ENCODE data around the gene CLMP. TPM values are rescaled to one million over a fixed set of nuclear protein-coding genes. Genes with fewer than 3 reads are reported as not detected.

The CLMP gene
- total and polyA plus RNA-seq, 4 donors, result 12.9 to 33.8 (median 21.4) TPM

- H3K4me1 ChIP-seq (ENCODE audit: control insufficient read depth, insufficient read depth, low read length), result no peaks in the 10 kb centered on the region
- H3K36me3 ChIP-seq (ENCODE audit: control insufficient read depth, insufficient read depth, low read length), result no peaks in the 10 kb centered on the region
- H3K27ac ChIP-seq (ENCODE audit: low read depth, low read length), result no peak overlapping the region
- WGBS (ENCODE audit: insufficient coverage), result 83% methylated on average over 2 of the region's 3 CpGs
- H3K9me3 ChIP-seq (ENCODE audit: control insufficient read depth, insufficient read depth, low read length), result no peaks in the 10 kb centered on the region
- no peak overlapping the region for H3K4me3 ChIP-seq (ENCODE audit: low read depth, low read length)
- DNase-seq (ENCODE audit: low read depth in 4 of 6, low spot score in 6 of 6), result no peak
- H3K27me3 ChIP-seq (ENCODE audit: control insufficient read depth, insufficient read depth, low read length), result no peaks in the 10 kb centered on the region
Measured at GRCh38 chr11:123233975-123234334, 38.9 kb upstream of the CLMP start.

- H3K27ac ChIP-seq (ENCODE audit: low read depth, low read length), result no peak overlapping the region
Measured at GRCh38 chr11:123233280-123233974, 38.4 kb upstream of the CLMP start.

GRCh38 chr11:123231777-123232176, 36.7 kb upstream of the CLMP start:
- Histone ChIP-seq H3K4me1 (ENCODE audit: control insufficient read depth, insufficient read depth, low read length) (no peaks in the 10 kb centered on the region), H3K27ac (ENCODE audit: low read depth, low read length) (no peak overlapping the region), H3K4me3 (ENCODE audit: low read depth, low read length) (no peak overlapping the region), H3K36me3 (ENCODE audit: control insufficient read depth, insufficient read depth, low read length) (no peaks in the 10 kb centered on the region), H3K27me3 (ENCODE audit: control insufficient read depth, insufficient read depth, low read length) (no peaks in the 10 kb centered on the region), H3K9me3 (ENCODE audit: control insufficient read depth, insufficient read depth, low read length) (no peaks in the 10 kb centered on the region)
- DNase-seq (ENCODE audit: low read depth in 4 of 6, low spot score in 6 of 6), result peak in 1 of 6 donors; percentile 92
- WGBS (ENCODE audit: insufficient coverage), result 75% methylated on average over 1 of the region's 3 CpGs

More at GRCh38 chr11:123233280-123233974, 38.4 kb upstream of the CLMP start:
- no peak overlapping the region for H3K4me3 ChIP-seq (ENCODE audit: low read depth, low read length)
- H3K9me3 ChIP-seq (ENCODE audit: control insufficient read depth, insufficient read depth, low read length), result no peaks in the 10 kb centered on the region
- no peaks in the 10 kb centered on the region for H3K4me1 ChIP-seq (ENCODE audit: control insufficient read depth, insufficient read depth, low read length)
- DNase-seq (ENCODE audit: low read depth in 4 of 6, low spot score in 6 of 6), result peak in 2 of 6 donors; percentile 67 to 80
- WGBS (ENCODE audit: insufficient coverage), result 49% methylated on average over 3 of the region's 6 CpGs
- H3K36me3 ChIP-seq (ENCODE audit: control insufficient read depth, insufficient read depth, low read length), result no peaks in the 10 kb centered on the region
- H3K27me3 ChIP-seq (ENCODE audit: control insufficient read depth, insufficient read depth, low read length), result no peaks in the 10 kb centered on the region

- H3K9me3 ChIP-seq (ENCODE audit: control insufficient read depth, insufficient read depth, low read length), result no peaks in the 10 kb centered on the region
- H3K27me3 ChIP-seq (ENCODE audit: control insufficient read depth, insufficient read depth, low read length), result no peaks in the 10 kb centered on the region
- no peaks in the 10 kb centered on the region for H3K4me1 ChIP-seq (ENCODE audit: control insufficient read depth, insufficient read depth, low read length)
- DNase-seq (ENCODE audit: low read depth in 4 of 6, low spot score in 6 of 6), result no peak
- no peak overlapping the region for H3K4me3 ChIP-seq (ENCODE audit: low read depth, low read length)
- 68% methylated on average over 4 of the region's 6 CpGs for WGBS (ENCODE audit: insufficient coverage)
- no peaks in the 10 kb centered on the region for H3K36me3 ChIP-seq (ENCODE audit: control insufficient read depth, insufficient read depth, low read length)
- no peak overlapping the region for H3K27ac ChIP-seq (ENCODE audit: low read depth, low read length)
Measured at GRCh38 chr11:123231256-123231655, 36.2 kb upstream of the CLMP start.

DNA sequence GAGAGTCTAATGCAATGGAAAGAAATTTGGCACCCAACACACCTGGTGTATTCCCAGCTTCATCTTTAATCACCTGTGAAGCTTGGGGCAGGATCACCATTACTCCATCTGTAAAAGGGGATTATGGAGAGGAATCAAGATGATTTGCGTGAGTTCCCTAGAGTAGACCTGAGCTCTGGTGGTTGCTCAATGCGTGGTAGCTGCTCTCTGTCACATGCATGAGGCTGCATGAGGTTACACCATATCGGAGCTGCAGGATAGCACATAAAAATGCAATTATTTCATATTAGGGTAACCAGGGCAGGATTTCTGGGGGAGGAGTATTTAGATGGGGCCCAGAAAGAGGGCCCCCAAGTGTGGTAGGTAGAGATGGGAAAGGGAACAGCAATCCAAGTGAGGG, 35.3 kb upstream of the CLMP start:
- no CpG with 5 or more reads among the region's 3 CpGs for WGBS (ENCODE audit: insufficient coverage)
- Histone ChIP-seq H3K36me3 (ENCODE audit: control insufficient read depth, insufficient read depth, low read length) (no peaks in the 10 kb centered on the region), H3K4me3 (ENCODE audit: low read depth, low read length) (no peak overlapping the region), H3K27ac (ENCODE audit: low read depth, low read length) (no peak overlapping the region), H3K9me3 (ENCODE audit: control insufficient read depth, insufficient read depth, low read length) (no peaks in the 10 kb centered on the region), H3K27me3 (ENCODE audit: control insufficient read depth, insufficient read depth, low read length) (no peaks in the 10 kb centered on the region), H3K4me1 (ENCODE audit: control insufficient read depth, insufficient read depth, low read length) (no peaks in the 10 kb centered on the region)
- DNase-seq (ENCODE audit: low read depth in 4 of 6, low spot score in 6 of 6), result no peak

DNA sequence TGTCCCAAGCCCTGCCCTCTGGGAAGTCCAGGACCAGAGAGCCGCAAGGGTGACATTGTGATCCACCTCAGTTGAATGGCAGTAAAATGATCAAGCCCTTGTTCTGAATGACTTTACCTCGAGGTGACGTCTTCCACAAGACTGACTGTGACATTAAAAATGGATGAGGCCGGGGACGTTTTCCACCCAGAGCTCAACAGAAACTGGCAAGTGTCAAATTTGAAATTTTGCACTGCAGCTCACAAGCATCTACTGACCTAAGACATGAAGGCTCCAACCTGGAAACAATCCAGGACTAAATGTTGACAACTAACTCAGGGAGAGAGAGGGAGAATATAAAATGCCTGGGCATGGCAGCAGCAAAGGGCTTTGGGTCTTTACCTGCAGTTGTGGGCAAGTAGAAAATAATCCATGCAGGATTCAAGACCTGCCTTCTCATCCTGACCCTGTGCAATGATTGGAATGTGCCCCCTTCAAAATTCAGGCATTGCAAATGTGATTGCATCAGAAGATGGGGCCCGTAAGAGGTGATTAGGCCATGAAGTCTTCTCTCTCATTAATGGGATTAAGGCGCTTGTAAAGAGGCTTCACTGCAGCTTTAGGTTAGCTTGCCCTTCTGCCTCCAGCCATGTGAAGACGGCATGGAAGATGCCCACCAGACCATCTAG, 33.6 kb upstream of the CLMP start:
- H3K4me3 ChIP-seq (ENCODE audit: low read depth, low read length), result no peak overlapping the region
- no peaks in the 10 kb centered on the region for H3K27me3 ChIP-seq (ENCODE audit: control insufficient read depth, insufficient read depth, low read length)
- DNase-seq (ENCODE audit: low read depth in 4 of 6, low spot score in 6 of 6), result peak in 1 of 6 donors; percentile 15
- H3K36me3 ChIP-seq (ENCODE audit: control insufficient read depth, insufficient read depth, low read length), result no peaks in the 10 kb centered on the region
- H3K9me3 ChIP-seq (ENCODE audit: control insufficient read depth, insufficient read depth, low read length), result no peaks in the 10 kb centered on the region
- H3K27ac ChIP-seq (ENCODE audit: low read depth, low read length), result no peak overlapping the region
- H3K4me1 ChIP-seq (ENCODE audit: control insufficient read depth, insufficient read depth, low read length), result no peaks in the 10 kb centered on the region
- 69% methylated on average over 8 of the region's 8 CpGs for WGBS (ENCODE audit: insufficient coverage)

- Histone ChIP-seq H3K36me3 (ENCODE audit: control insufficient read depth, insufficient read depth, low read length) (no peaks in the 10 kb centered on the region), H3K27ac (ENCODE audit: low read depth, low read length) (no peak overlapping the region), H3K27me3 (ENCODE audit: control insufficient read depth, insufficient read depth, low read length) (no peaks in the 10 kb centered on the region), H3K4me3 (ENCODE audit: low read depth, low read length) (no peak overlapping the region), H3K4me1 (ENCODE audit: control insufficient read depth, insufficient read depth, low read length) (no peaks in the 10 kb centered on the region), H3K9me3 (ENCODE audit: control insufficient read depth, insufficient read depth, low read length) (no peaks in the 10 kb centered on the region)
- DNase-seq (ENCODE audit: low read depth in 4 of 6, low spot score in 6 of 6), result peak in 1 of 6 donors; percentile 15
- WGBS (ENCODE audit: insufficient coverage), result 78% methylated on average over 4 of the region's 7 CpGs
Measured at GRCh38 chr11:123227763-123228495, 32.9 kb upstream of the CLMP start.

DNA sequence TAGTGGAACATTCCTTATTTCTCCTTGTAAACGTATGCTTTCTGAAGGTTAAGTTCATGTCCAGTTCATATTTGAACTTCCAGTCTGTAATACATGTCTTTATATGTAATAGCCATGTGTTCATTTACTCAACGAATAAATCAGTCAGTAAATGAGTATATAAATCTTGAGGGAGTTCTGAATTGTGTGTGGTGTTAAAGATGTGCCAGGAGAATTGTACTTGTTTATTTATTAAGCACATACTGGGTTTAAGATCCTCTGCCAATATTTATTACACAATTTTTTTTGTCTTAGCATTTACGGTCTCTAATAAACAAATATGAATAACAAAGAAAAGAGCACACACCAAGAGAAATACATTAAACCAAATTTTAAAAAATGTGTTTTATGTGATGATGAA, 26.5 kb upstream of the CLMP start:
- H3K27ac ChIP-seq (ENCODE audit: low read depth, low read length), result no peak overlapping the region
- DNase-seq (ENCODE audit: low read depth in 4 of 6, low spot score in 6 of 6), result no peak
- no peak overlapping the region for H3K4me3 ChIP-seq (ENCODE audit: low read depth, low read length)
- no peaks in the 10 kb centered on the region for H3K9me3 ChIP-seq (ENCODE audit: control insufficient read depth, insufficient read depth, low read length)
- H3K4me1 ChIP-seq (ENCODE audit: control insufficient read depth, insufficient read depth, low read length), result no peaks in the 10 kb centered on the region
- H3K36me3 ChIP-seq (ENCODE audit: control insufficient read depth, insufficient read depth, low read length), result no peaks in the 10 kb centered on the region
- whole genome bisulfite sequencing (ENCODE audit: insufficient coverage), result no CpG with 5 or more reads among the region's 3 CpGs
- H3K27me3 ChIP-seq (ENCODE audit: control insufficient read depth, insufficient read depth, low read length), result no peaks in the 10 kb centered on the region

GRCh38 chr11:123221096-123221561, 26.1 kb upstream of the CLMP start:
- Histone ChIP-seq H3K4me3 (ENCODE audit: low read depth, low read length) (no peak overlapping the region), H3K4me1 (ENCODE audit: control insufficient read depth, insufficient read depth, low read length) (no peaks in the 10 kb centered on the region), H3K27me3 (ENCODE audit: control insufficient read depth, insufficient read depth, low read length) (no peaks in the 10 kb centered on the region), H3K27ac (ENCODE audit: low read depth, low read length) (no peak overlapping the region), H3K36me3 (ENCODE audit: control insufficient read depth, insufficient read depth, low read length) (no peaks in the 10 kb centered on the region), H3K9me3 (ENCODE audit: control insufficient read depth, insufficient read depth, low read length) (no peaks in the 10 kb centered on the region)
- WGBS (ENCODE audit: insufficient coverage), result 93% methylated on average over 6 of the region's 6 CpGs
- DNase-seq (ENCODE audit: low read depth in 4 of 6, low spot score in 6 of 6), result peak in 1 of 6 donors; percentile 80

Measured in spinal cord (tissue), 10 donors.